Osteocyte (in vitro differentiated cells): ENCODE data around the gene BOLA3. TPM values are rescaled to one million over a fixed set of nuclear protein-coding genes. Genes with fewer than 3 reads are reported as not detected.

Experiments used
- DNase-seq: peaks from one replicate; pipeline ENCODE4 v3.0.0; 2021; ENCODE audit warnings: mixed read lengths; ENCODE audit not compliant: unreplicated experiment; ENCODE audit errors: extremely low spot score
- H3K27ac Mint-ChIP-seq: one replicate; pipeline ENCODE4 v1.8.0; 2021; ENCODE audit warnings: mild to moderate bottlenecking, mixed read lengths; ENCODE audit not compliant: unreplicated experiment
- H3K27me3 Mint-ChIP-seq: one replicate; pipeline ENCODE4 v1.8.0; 2021; ENCODE audit warnings: mixed read lengths; ENCODE audit not compliant: unreplicated experiment
- H3K36me3 Mint-ChIP-seq: one replicate; pipeline ENCODE4 v1.8.0; 2021; ENCODE audit warnings: mixed read lengths; ENCODE audit not compliant: unreplicated experiment
- H3K4me1 Mint-ChIP-seq: one replicate; pipeline ENCODE4 v1.8.0; 2021; ENCODE audit warnings: mixed read lengths; ENCODE audit not compliant: unreplicated experiment
- H3K4me3 Mint-ChIP-seq: one replicate; pipeline ENCODE4 v1.8.0; 2021; ENCODE audit warnings: mild to moderate bottlenecking, moderate library complexity, mixed read lengths; ENCODE audit not compliant: unreplicated experiment
- H3K9me3 Mint-ChIP-seq: one replicate; pipeline ENCODE4 v1.8.0; 2021; ENCODE audit warnings: mixed read lengths; ENCODE audit not compliant: unreplicated experiment
- total RNA-seq: library from RNA; stranded (reverse); gene quantifications from 2 replicates; pipeline ENCODE4 v1.2.1, GENCODE V29; 2021
- TF ChIP-seq, protein P1 (sequence below): fragments of 200-600 bp; sonication (generic); IDR thresholded peaks from 2 replicates; pipeline ENCODE4 v1.5.0; 2021; ENCODE audit warnings: antibody characterized with exemption, mild to moderate bottlenecking, moderate library complexity

BOLA3 gene
- total RNA-seq, 1 donor from 2014 or later, result 23.1 TPM

GRCh38 chr2:74119912-74120825, 27.5 kb downstream of the BOLA3 start:
- Mint-ChIP-seq H3K9me3 (no peaks in the 10 kb centered on the region), H3K4me3 (peak overlapping the region; percentile 60), H3K27me3 (peaks cover 3% of the 10 kb centered on the region), H3K4me1 (no peaks in the 10 kb centered on the region), H3K27ac (peak overlapping the region; percentile 52), H3K36me3 (no peaks in the 10 kb centered on the region)
- TF ChIP-seq, protein P1, sequence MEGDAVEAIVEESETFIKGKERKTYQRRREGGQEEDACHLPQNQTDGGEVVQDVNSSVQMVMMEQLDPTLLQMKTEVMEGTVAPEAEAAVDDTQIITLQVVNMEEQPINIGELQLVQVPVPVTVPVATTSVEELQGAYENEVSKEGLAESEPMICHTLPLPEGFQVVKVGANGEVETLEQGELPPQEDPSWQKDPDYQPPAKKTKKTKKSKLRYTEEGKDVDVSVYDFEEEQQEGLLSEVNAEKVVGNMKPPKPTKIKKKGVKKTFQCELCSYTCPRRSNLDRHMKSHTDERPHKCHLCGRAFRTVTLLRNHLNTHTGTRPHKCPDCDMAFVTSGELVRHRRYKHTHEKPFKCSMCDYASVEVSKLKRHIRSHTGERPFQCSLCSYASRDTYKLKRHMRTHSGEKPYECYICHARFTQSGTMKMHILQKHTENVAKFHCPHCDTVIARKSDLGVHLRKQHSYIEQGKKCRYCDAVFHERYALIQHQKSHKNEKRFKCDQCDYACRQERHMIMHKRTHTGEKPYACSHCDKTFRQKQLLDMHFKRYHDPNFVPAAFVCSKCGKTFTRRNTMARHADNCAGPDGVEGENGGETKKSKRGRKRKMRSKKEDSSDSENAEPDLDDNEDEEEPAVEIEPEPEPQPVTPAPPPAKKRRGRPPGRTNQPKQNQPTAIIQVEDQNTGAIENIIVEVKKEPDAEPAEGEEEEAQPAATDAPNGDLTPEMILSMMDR, result peak; percentile 29
- DNase-seq, result no peak

DNA sequence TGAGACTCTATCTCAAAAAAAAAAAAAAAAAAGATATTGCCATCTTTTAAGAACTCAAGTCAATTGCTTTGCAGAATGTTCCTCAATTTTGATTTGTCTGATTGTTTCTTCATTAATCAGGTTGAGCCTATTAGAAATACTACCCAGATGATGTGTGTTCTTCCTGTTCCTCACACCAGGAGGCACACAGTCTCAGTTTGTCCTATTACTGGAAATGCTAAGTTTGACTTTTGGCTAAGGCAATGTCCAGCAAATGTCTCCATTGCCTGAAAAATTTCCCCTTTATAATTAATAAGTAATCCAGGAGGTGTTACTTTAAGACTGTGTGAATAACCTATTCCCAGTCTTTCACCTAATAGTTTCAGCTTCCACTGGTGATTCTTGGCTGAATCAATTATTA, 28.4 kb downstream of the BOLA3 start:
- DNase-seq, result no peak
- Mint-ChIP-seq H3K36me3 (peaks cover 1% of the 10 kb centered on the region), H3K4me3 (no peak overlapping the region), H3K27ac (no peak overlapping the region), H3K27me3 (peaks cover 3% of the 10 kb centered on the region), H3K9me3 (no peaks in the 10 kb centered on the region), H3K4me1 (no peaks in the 10 kb centered on the region)
- TF ChIP-seq, protein P1, result no peak

- DNase-seq, result no peak
- peaks cover 4% of the 10 kb centered on the region for H3K9me3 Mint-ChIP-seq
- H3K27ac Mint-ChIP-seq, result no peak overlapping the region
- TF ChIP-seq, protein P1, result no peak
- peaks cover 6% of the 10 kb centered on the region for H3K36me3 Mint-ChIP-seq
- H3K4me1 Mint-ChIP-seq, result no peaks in the 10 kb centered on the region
- peaks cover 3% of the 10 kb centered on the region for H3K27me3 Mint-ChIP-seq
- H3K4me3 Mint-ChIP-seq, result no peak overlapping the region
Observed at GRCh38 chr2:74111380-74111779, 36.3 kb downstream of the BOLA3 start.

GRCh38 chr2:74110537-74110936, 37.2 kb downstream of the BOLA3 start:
- no peak overlapping the region for H3K4me3 Mint-ChIP-seq
- TF ChIP-seq, protein P1, result no peak
- no peaks in the 10 kb centered on the region for H3K4me1 Mint-ChIP-seq
- H3K27me3 Mint-ChIP-seq, result peaks cover 3% of the 10 kb centered on the region
- peaks cover 4% of the 10 kb centered on the region for H3K9me3 Mint-ChIP-seq
- peaks cover 6% of the 10 kb centered on the region for H3K36me3 Mint-ChIP-seq
- no peak for DNase-seq
- H3K27ac Mint-ChIP-seq, result no peak overlapping the region

DNA sequence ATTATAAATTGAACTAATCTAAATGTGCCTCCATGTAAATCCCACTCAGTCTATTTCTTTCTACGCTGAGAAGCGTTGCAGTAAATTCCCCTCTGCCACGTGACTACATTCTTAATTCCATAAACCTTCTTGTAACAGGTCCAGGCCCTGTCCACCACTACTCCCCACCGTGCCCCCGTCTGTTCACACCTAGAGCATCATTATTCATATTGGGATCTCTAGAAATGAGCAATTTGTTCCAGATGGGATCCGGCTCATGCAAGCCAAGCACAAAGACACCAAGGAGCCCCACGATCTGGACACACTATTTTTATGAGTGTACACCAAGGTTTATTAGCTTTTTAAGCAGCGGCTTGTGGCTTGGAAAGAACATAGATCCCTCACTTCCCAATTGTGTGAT, 38.2 kb downstream of the BOLA3 start:
- TF ChIP-seq, protein P1, result no peak
- Mint-ChIP-seq H3K9me3 (peaks cover 4% of the 10 kb centered on the region), H3K4me3 (no peak overlapping the region), H3K36me3 (peaks cover 6% of the 10 kb centered on the region), H3K4me1 (no peaks in the 10 kb centered on the region), H3K27ac (no peak overlapping the region), H3K27me3 (peaks cover 3% of the 10 kb centered on the region)
- DNase-seq, result no peak
